ENCODE measurements around the gene IQGAP3.
A peak's percentile ranks its signal among the peaks of the same experiment; 100 is the strongest.
"Not testable (repeated sequence)": the region's sequence is repeated elsewhere in the genome, so short reads cannot be mapped to it uniquely, and the experiment has no call there.

The IQGAP3 gene

GRCh38 chr1:156553860-156554485, 18.4 kb downstream of the IQGAP3 start:
- H3K27me3 Mint-ChIP-seq, result no peaks in the 10 kb centered on the region
- H3K4me1 Mint-ChIP-seq (ENCODE audit: low read depth in 2 of 2), result peaks cover 4% of the 10 kb centered on the region in 2 donors
- H3K9me3 Mint-ChIP-seq, result no peaks in the 10 kb centered on the region
- H3K4me3 Mint-ChIP-seq, result no peak overlapping the region
- no peak for ATAC-seq (replicated peaks)
- H3K36me3 Mint-ChIP-seq (ENCODE audit: insufficient read depth), result no peaks in the 10 kb centered on the region
- H3K27ac Mint-ChIP-seq, result peak overlapping the region in 1 of 2 donors; percentile 3
- no peak for DNase-seq

GRCh38 chr1:156552937-156553336, 19.4 kb downstream of the IQGAP3 start:
- not testable (repeated sequence) for H3K36me3 Mint-ChIP-seq (ENCODE audit: insufficient read depth); H3K4me1 Mint-ChIP-seq (ENCODE audit: low read depth in 2 of 2); H3K9me3 Mint-ChIP-seq; DNase-seq; H3K27me3 Mint-ChIP-seq; H3K4me3 Mint-ChIP-seq
- H3K27ac Mint-ChIP-seq, result peak overlapping the region in 1 of 2 donors; percentile 3
- ATAC-seq (replicated peaks), result peak; percentile 40

GRCh38 chr1:156552518-156552917, 19.8 kb downstream of the IQGAP3 start:
- H3K27me3 Mint-ChIP-seq, result no peaks in the 10 kb centered on the region
- H3K9me3 Mint-ChIP-seq, result no peaks in the 10 kb centered on the region
- DNase-seq (no peak), ATAC-seq (replicated peaks) (no peak)
- no peaks in the 10 kb centered on the region for H3K36me3 Mint-ChIP-seq (ENCODE audit: insufficient read depth)
- H3K4me1 Mint-ChIP-seq (ENCODE audit: low read depth in 2 of 2), result peaks cover 4% of the 10 kb centered on the region in 2 donors
- peak overlapping the region in 1 of 2 donors; percentile 45 for H3K27ac Mint-ChIP-seq
- no peak overlapping the region for H3K4me3 Mint-ChIP-seq

GRCh38 chr1:156551869-156552268, 20.5 kb downstream of the IQGAP3 start:
- ATAC-seq (replicated peaks) (no peak), DNase-seq (no peak)
- H3K4me3 Mint-ChIP-seq, result no peak overlapping the region

GRCh38 chr1:156551066-156551643, 21.2 kb downstream of the IQGAP3 start:
- no peak overlapping the region for H3K27ac Mint-ChIP-seq
- H3K9me3 Mint-ChIP-seq, result no peaks in the 10 kb centered on the region
- H3K4me1 Mint-ChIP-seq (ENCODE audit: low read depth in 2 of 2), result peaks cover 4% of the 10 kb centered on the region in 2 donors
- DNase-seq (no peak), ATAC-seq (replicated peaks) (no peak)
- no peaks in the 10 kb centered on the region for H3K36me3 Mint-ChIP-seq (ENCODE audit: insufficient read depth)
- no peak overlapping the region for H3K4me3 Mint-ChIP-seq
- no peaks in the 10 kb centered on the region for H3K27me3 Mint-ChIP-seq

More at GRCh38 chr1:156551869-156552268, 20.5 kb downstream of the IQGAP3 start:
- Mint-ChIP-seq H3K27me3 (no peaks in the 10 kb centered on the region), H3K27ac (no peak overlapping the region), H3K4me1 (ENCODE audit: low read depth in 2 of 2) (peaks cover 4% of the 10 kb centered on the region in 2 donors), H3K36me3 (ENCODE audit: insufficient read depth) (no peaks in the 10 kb centered on the region), H3K9me3 (no peaks in the 10 kb centered on the region)

GRCh38 chr1:156550346-156550745, 22.0 kb downstream of the IQGAP3 start:
- Mint-ChIP-seq H3K27ac (no peak overlapping the region), H3K27me3 (no peaks in the 10 kb centered on the region), H3K36me3 (ENCODE audit: insufficient read depth) (no peaks in the 10 kb centered on the region), H3K4me1 (ENCODE audit: low read depth in 2 of 2) (peaks cover 4% of the 10 kb centered on the region in 2 donors), H3K4me3 (no peak overlapping the region), H3K9me3 (no peaks in the 10 kb centered on the region)
- no peak for DNase-seq
- ATAC-seq (replicated peaks), result no peak

GRCh38 chr1:156549831-156550230, 22.5 kb downstream of the IQGAP3 start:
- Mint-ChIP-seq H3K4me3 (no peak overlapping the region), H3K27ac (peak overlapping the region in 1 of 2 donors; percentile 59), H3K27me3 (no peaks in the 10 kb centered on the region), H3K36me3 (ENCODE audit: insufficient read depth) (no peaks in the 10 kb centered on the region), H3K4me1 (ENCODE audit: low read depth in 2 of 2) (peaks cover 4% of the 10 kb centered on the region in 2 donors), H3K9me3 (no peaks in the 10 kb centered on the region)
- DNase-seq (no peak), ATAC-seq (replicated peaks) (no peak)

- Mint-ChIP-seq H3K36me3 (ENCODE audit: insufficient read depth) (no peaks in the 10 kb centered on the region), H3K4me3 (no peak overlapping the region)
- no peak for ATAC-seq (replicated peaks)
These were observed 23.0 kb downstream of the IQGAP3 start for GRCh38 chr1:156549390-156549789.

GRCh38 chr1:156547982-156548381, 24.4 kb downstream of the IQGAP3 start:
- DNase-seq (no peak), ATAC-seq (replicated peaks) (no peak)
- H3K27me3 Mint-ChIP-seq, result no peaks in the 10 kb centered on the region
- H3K36me3 Mint-ChIP-seq (ENCODE audit: insufficient read depth), result no peaks in the 10 kb centered on the region
- no peaks in the 10 kb centered on the region for H3K9me3 Mint-ChIP-seq
- no peak overlapping the region for H3K27ac Mint-ChIP-seq
- H3K4me1 Mint-ChIP-seq (ENCODE audit: low read depth in 2 of 2), result peaks cover under 1 to 1% of the 10 kb centered on the region in 2 donors
- H3K4me3 Mint-ChIP-seq, result no peak overlapping the region

More at GRCh38 chr1:156549390-156549789, 23.0 kb downstream of the IQGAP3 start:
- peaks cover 4% of the 10 kb centered on the region in 2 donors for H3K4me1 Mint-ChIP-seq (ENCODE audit: low read depth in 2 of 2)
- no peaks in the 10 kb centered on the region for H3K27me3 Mint-ChIP-seq
- no peak for DNase-seq
- peak overlapping the region in 1 of 2 donors; percentile 59 for H3K27ac Mint-ChIP-seq
- no peaks in the 10 kb centered on the region for H3K9me3 Mint-ChIP-seq

- ATAC-seq (replicated peaks) (no peak), DNase-seq (no peak)
- Mint-ChIP-seq H3K4me3 (no peak overlapping the region), H3K27ac (no peak overlapping the region), H3K36me3 (ENCODE audit: insufficient read depth) (no peaks in the 10 kb centered on the region), H3K4me1 (ENCODE audit: low read depth in 2 of 2) (peaks cover 0 to 1% of the 10 kb centered on the region in 2 donors), H3K9me3 (no peaks in the 10 kb centered on the region), H3K27me3 (no peaks in the 10 kb centered on the region)
These were observed 24.9 kb downstream of the IQGAP3 start for GRCh38 chr1:156547434-156547833.

- no peak overlapping the region for H3K27ac Mint-ChIP-seq
- no peak overlapping the region for H3K4me3 Mint-ChIP-seq
- DNase-seq (no peak), ATAC-seq (replicated peaks) (no peak)
- H3K27me3 Mint-ChIP-seq, result no peaks in the 10 kb centered on the region
- H3K36me3 Mint-ChIP-seq (ENCODE audit: insufficient read depth), result no peaks in the 10 kb centered on the region
- H3K4me1 Mint-ChIP-seq (ENCODE audit: low read depth in 2 of 2), result no peaks in the 10 kb centered on the region
- no peaks in the 10 kb centered on the region for H3K9me3 Mint-ChIP-seq
These were observed 26.1 kb downstream of the IQGAP3 start for GRCh38 chr1:156546267-156546666.

GRCh38 chr1:156544592-156545102, 27.7 kb downstream of the IQGAP3 start:
- Mint-ChIP-seq H3K27ac (peak overlapping the region in 1 of 2 donors; percentile 5), H3K27me3 (no peaks in the 10 kb centered on the region), H3K4me3 (no peak overlapping the region), H3K36me3 (ENCODE audit: insufficient read depth) (no peaks in the 10 kb centered on the region), H3K4me1 (ENCODE audit: low read depth in 2 of 2) (no peaks in the 10 kb centered on the region), H3K9me3 (no peaks in the 10 kb centered on the region)
- ATAC-seq (replicated peaks) (no peak), DNase-seq (no peak)

- DNase-seq (no peak), ATAC-seq (replicated peaks) (no peak)
- Mint-ChIP-seq H3K36me3 (ENCODE audit: insufficient read depth) (no peaks in the 10 kb centered on the region), H3K4me3 (no peak overlapping the region), H3K27ac (peak overlapping the region in 1 of 2 donors; percentile 36), H3K27me3 (no peaks in the 10 kb centered on the region), H3K9me3 (no peaks in the 10 kb centered on the region), H3K4me1 (ENCODE audit: low read depth in 2 of 2) (peaks cover 0 to 4% of the 10 kb centered on the region in 2 donors)
These were observed 29.3 kb downstream of the IQGAP3 start for GRCh38 chr1:156543066-156543465.

- Mint-ChIP-seq H3K27me3 (no peaks in the 10 kb centered on the region), H3K27ac (peak overlapping the region in 1 of 2 donors; percentile 21), H3K4me1 (ENCODE audit: low read depth in 2 of 2) (peaks cover 0 to 4% of the 10 kb centered on the region in 2 donors), H3K36me3 (ENCODE audit: insufficient read depth) (no peaks in the 10 kb centered on the region), H3K4me3 (no peak overlapping the region), H3K9me3 (no peaks in the 10 kb centered on the region)
- no peak for DNase-seq
- ATAC-seq (replicated peaks), result no peak
These were observed 31.4 kb downstream of the IQGAP3 start for GRCh38 chr1:156540955-156541354.

Data from effector memory CD8-positive, alpha-beta T cell (primary cell).